Hindlimb muscle (tissue), 1 donor: Measurements from ENCODE around the gene LIX1L. TPM values are rescaled to one million over a fixed set of nuclear protein-coding genes. Genes with fewer than 3 reads are reported as not detected.

Experiments used
- DNase-seq: peaks from one replicate; pipeline ENCODE4 v3.0.0-alpha.2; 2013
- polyA plus RNA-seq: library from polyadenylated mRNA; unstranded; fragments of 120-200 nt; gene quantifications from one replicate; pipeline ENCODE4 v1.2.1, GENCODE V29; 2013; ENCODE audit not compliant: insufficient read length

Gene LIX1L
- polyA plus RNA-seq, 1 donor: 25.5 TPM

DNA sequence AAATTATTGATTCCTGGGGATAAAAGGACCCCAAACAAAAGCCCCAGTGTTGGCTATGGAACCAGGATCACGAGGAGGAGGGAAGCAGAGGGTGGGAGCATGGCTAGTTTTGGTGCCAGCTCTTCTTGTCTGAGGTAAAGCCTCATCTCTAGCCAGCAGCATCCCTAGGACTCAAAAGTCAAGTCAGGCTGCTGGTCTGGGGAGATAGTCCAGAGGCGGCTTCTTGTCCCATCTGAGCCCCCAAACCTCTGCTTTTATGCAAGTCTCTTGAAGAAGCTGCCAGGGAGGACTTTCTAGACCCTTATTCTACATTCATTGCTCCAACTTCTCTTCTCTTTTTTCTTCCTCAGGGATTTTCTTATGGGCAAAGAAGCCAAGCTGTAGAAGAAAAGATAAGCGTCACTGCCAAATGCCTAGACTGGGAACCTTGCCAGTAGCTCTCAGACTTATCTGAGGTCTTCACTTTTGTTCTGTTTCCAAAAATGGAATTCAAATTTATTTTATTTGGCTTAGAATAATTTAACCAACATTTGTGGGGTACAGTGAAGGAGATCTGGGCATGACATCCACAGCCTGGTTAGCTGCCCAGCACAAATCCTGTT is 65.2 kb downstream of the LIX1L start:
- DNase-seq: no peak

DNA sequence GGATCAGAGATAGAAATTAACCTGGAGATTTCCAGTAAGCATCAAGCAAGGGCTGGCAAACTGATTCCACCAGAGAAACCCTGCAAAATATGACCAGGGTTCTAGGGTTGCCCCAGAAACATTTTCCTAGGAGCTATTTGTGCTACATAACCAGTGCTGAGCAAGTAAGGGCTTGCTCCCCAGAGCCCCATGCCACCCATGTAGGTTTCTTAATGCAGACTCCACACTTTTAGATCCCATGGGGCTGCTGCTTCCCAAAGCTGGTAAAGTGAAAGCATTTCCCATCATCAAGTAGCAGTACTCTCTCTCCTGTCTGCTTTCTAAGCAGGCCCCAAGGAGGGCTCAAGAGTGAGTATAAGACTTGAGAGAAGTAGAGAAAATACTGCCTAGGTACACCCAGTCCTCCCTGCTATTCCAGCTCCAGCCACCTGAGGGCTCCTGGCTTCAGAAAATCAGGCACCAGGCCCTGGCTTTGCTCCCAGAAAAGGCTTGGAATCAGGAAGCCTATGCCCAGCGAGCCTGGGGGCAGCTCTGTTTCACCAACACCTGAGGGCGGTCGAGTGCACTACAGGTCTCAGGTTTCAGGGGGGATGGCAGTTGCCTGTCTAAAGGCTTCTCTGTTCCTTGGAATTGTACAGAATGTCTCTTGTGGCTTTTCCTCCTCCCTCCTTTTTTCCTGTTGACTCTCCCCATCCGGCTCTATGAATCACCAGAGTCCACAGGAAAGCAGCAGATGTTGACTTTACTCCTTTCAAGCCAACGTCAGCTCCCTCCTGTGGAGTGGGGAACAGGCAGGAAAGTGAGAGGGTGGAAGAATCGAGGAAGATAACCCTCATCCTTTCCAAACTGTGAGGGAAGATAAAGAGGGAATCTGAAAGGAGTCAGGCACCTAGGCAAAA is 66.0 kb downstream of the LIX1L start:
- DNase-seq: peak; percentile 93

DNA sequence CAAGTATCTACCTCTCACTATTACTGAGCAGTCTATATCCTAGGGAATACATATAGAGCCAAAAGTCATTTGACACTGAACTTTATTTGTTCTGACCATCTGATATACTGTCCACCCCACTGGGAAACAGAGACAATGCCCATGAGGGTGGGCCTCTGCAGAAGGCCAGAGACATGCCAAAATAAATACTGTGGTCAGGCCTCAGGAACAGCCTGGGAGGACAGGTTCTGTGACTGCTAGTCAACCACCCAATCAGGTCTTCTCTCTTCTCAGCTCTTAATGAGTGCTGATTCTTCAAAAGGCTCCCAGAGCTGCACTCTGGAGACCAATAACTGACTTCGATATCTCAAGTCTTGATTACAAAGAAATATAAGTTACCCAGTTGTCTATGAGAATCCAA is 66.7 kb downstream of the LIX1L start:
- DNase-seq: no peak

DNA sequence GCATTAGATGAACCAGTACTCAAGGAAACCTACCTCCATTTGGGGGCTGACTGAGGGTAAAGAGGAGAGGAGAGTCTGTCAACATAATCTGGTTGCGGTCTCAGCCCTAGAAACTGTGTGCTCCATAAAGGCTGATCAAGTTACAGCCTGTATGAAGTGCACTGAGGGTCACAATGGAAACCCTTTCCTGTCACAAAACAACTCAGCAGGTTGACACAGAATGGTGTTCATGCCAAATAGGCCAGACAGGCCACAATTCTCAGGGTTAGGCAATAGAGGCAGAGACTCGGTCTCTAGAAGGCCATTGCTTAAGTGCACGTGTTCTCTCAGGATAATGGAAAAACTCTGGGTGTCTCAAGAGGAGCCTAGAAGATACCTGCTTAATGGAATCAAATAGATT is 68.1 kb downstream of the LIX1L start:
- DNase-seq: no peak

DNA sequence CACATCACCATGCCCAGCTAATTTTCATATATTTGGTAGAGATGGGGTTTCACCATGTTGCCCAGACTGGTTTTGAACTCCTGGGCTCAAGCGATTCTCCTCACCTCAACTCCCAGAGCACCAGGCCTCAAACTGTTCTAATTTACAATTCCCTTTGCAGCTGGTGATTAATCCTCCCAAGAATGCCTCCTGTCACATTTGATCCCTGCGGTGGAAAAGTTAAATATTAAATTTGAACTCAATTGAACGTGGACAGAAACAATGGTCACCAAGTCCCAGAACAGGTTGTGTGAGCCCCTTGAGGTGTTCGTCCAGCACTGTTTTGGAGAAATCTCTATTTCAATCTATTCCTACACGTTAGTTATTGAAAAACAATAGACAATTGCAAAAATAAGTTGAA is 70.2 kb downstream of the LIX1L start:
- DNase-seq: no peak

DNA sequence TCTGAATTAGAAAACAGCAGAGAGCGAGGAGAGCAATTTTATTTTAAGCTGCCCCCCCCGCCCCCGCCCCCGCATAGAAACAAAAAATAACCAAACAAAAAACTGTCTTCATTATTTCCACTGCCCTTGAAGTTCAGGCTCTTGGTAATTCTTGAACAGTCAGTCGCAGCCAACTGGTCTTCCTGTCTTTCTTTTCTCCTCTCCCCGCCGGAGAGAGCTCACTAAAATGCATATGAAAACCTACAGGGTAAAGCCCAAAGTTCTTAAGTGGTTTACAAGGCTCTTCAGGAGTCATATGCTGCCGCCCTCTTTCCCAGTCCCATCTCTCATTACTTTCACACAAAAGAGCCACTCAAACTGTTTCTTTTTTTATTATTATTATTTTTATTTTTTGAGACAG is 71.0 kb downstream of the LIX1L start:
- peak; percentile 36 for DNase-seq

DNA sequence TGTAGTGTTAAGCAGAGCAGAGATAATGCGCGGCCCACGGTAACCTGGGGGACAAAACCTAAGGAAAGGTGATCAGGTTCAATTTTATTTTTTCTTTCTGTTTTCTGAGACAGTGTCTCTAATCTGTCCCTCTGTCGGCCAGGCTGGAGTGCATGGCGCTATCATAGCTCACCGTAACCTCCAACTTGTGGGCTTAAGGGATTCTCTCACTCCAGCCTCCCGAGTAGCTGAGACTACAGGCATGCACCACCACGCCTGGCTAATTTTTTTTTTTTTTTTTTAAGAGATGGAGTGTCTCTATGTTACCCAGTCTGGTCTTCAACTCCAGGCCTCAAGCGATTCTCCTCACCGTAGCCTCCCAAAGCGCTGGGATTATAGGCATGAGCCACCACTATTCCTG is 71.4 kb downstream of the LIX1L start:
- DNase-seq: peak; percentile 23

DNA sequence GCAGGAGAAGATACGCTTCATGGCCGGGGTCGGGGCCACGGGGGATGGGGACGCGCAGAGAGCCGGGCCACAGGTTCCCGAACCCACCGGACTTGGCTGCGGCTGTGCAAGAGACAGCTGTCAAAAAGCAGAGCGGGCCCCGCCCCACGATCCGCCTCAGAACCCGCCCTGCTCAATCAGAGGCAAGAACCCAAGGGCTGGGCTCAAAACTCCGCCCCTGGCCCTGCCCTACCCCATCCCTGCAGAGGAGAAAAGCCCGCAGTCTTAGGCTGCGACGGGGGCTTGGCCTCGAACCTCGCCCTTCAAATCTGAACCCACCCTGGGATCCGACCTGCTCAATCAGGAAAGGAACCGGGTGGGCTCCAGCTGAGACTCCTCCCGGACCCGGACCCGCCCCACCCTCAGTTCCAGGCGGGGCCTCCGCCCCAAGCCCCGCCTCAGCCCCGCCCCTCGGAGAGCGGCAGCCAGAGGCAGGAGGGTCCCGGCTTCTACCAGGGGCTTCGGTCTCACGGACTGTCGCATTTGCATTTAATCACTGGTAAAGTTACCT is 72.0 kb downstream of the LIX1L start, which contains the start of gene ANKRD35:
Gene ANKRD35 (minus strand): TSS at position 129 of the 550 bp plus-strand sequence. CDS start 108 bp downstream, at position 21.
- peak; percentile 75 for DNase-seq

DNA sequence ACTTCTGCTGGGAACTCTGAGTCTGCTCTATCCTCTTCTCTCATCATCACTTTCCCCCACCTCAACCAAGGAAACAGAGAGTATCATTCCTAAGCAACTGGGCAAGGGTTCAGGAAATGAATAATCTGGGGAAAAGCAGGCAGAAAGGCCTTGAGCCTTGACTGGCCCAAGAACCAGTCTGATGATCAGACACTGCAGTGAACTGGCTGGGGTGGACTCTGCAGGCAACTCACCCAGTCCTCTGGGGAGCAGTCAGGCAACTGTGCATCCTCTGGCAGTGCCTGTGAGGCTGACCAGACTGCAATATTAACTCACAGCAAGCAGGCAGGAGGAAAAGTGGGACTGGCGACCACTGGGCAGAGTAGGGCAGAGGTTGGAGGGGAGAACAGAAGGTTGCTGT is 73.1 kb downstream of the LIX1L start:
- no peak for DNase-seq

Other genes starting within 250 kb of the LIX1L start
- gene CD160, start 238.5 kb downstream of the LIX1L start, polyA plus RNA-seq: 1.1 TPM
- 15.2 TPM for gene RNF115, start 133.9 kb downstream of the LIX1L start, polyA plus RNA-seq
- 20.6 TPM for gene POLR3C, start 133.8 kb downstream of the LIX1L start, polyA plus RNA-seq
- 11.6 TPM for gene NUDT17, start 112.4 kb downstream of the LIX1L start, polyA plus RNA-seq
- gene PIAS3, start 98.9 kb downstream of the LIX1L start, polyA plus RNA-seq: 42.4 TPM
- gene ANKRD35, start 72.2 kb downstream of the LIX1L start, polyA plus RNA-seq: 2.7 TPM
- gene ITGA10, start 48.0 kb downstream of the LIX1L start, polyA plus RNA-seq: 3.0 TPM
- 21.0 TPM for gene PEX11B, start 39.3 kb downstream of the LIX1L start, polyA plus RNA-seq
- gene RBM8A, start 30.5 kb downstream of the LIX1L start, polyA plus RNA-seq: 122 TPM
- 1.2 TPM for gene ANKRD34A, start 6.6 kb upstream of the LIX1L start, polyA plus RNA-seq
- gene POLR3GL, start 6.7 kb upstream of the LIX1L start, polyA plus RNA-seq: 40.6 TPM
- 253 TPM for gene TXNIP, start 38.6 kb upstream of the LIX1L start, polyA plus RNA-seq
- 243 TPM for gene HJV, start 63.7 kb upstream of the LIX1L start, polyA plus RNA-seq
- 1.8 TPM for gene NBPF10, start 186.8 kb upstream of the LIX1L start, polyA plus RNA-seq